Spleen (tissue), 7 donors: ENCODE data around the gene MAP3K7CL.

Experiments used
- CTCF ChIP-seq, 11 experiments: fragments of 200-600 bp in 7 of 11; fragments of 450-650 bp in 4 of 11; sonication (generic) in 4 of 11; IDR thresholded peaks in 8 of 11; conservative IDR thresholded peaks in 3 of 11; 1 replicate in 7 of 11; 2 replicates in 4 of 11; pipeline versions ENCODE4 v1.4.0 to v1.8.0; 2016 to 2021; ENCODE audit warnings: antibody characterized with exemption in 11 of 11, inconsistent platforms in 4 of 11, mild to moderate bottlenecking in 1 of 11
- POLR2A ChIP-seq, 3 donors: fragments of 450-650 bp; IDR thresholded peaks; one replicate each; pipeline ENCODE4 v1.5.1; 2017; ENCODE audit warnings: antibody characterized with exemption in 3 of 3, mild to moderate bottlenecking in 1 of 3
- donor health status: DM: no; HTN: no; CAD: no; lungs with moderate emphysema.
- donor health status: DM: no; HTN: no; CAD: no.
- donor health status: DM: no; HTN: no; CAD: no.

GRCh38 chr21:29217818-29218291, 87.4 kb downstream of the MAP3K7CL start:
- no peak for TF ChIP-seq POLR2A (IDR thresholded peaks at IDR 0.05)
- no peak for TF ChIP-seq CTCF (IDR thresholded peaks at IDR 0.05 in 8 of 11, conservative IDR thresholded peaks at IDR 0.05 in 3 of 11)
